Kidney (tissue), 14 donors: ENCODE results near the gene IGFALS. TPM values are rescaled to one million over a fixed set of nuclear protein-coding genes. Genes with fewer than 3 reads are reported as not detected.

Source experiments
- DNase-seq, 5 donors: peaks; one replicate each; pipeline ENCODE4 v3.0.0-alpha.2; 2013 to 2020
- FAIRE-seq: peaks from 2 replicates; lab custom pipeline; 2012; peaks lifted over from hg19 to GRCh38; lab: Jason Lieb, UNC
- H3K27ac ChIP-seq, 2 donors: one replicate each; pipeline ENCODE4 v1.7.0; 2013; ENCODE audit warnings: low read depth in 2 of 2, low read length in 2 of 2, inconsistent platforms in 1 of 2
- H3K27me3 ChIP-seq: one replicate; pipeline ENCODE4 v1.7.1; 2013; ENCODE audit warnings: low read length, inconsistent platforms; ENCODE audit not compliant: control insufficient read depth, insufficient read depth
- H3K36me3 ChIP-seq, 3 donors: one replicate each; pipeline versions ENCODE4 v1.7.0 to v1.7.1; 2013; ENCODE audit warnings: low read length in 3 of 3, control low read depth in 1 of 3, inconsistent platforms in 1 of 3; ENCODE audit not compliant: insufficient read depth in 3 of 3, control insufficient read depth in 2 of 3
- H3K4me1 ChIP-seq, 3 donors: one replicate each; pipeline versions ENCODE4 v1.7.0 to v1.7.1; 2013; ENCODE audit warnings: low read length in 3 of 3, inconsistent platforms in 1 of 3, low read depth in 1 of 3; ENCODE audit not compliant: control insufficient read depth in 2 of 3, insufficient read depth in 2 of 3
- H3K4me3 ChIP-seq, 3 donors: one replicate each; pipeline versions ENCODE4 v1.7.0 to v1.8.1; 2013; ENCODE audit warnings: low read length in 3 of 3, control low read depth in 1 of 3, inconsistent platforms in 1 of 3
- H3K9ac ChIP-seq, 3 donors: one replicate each; pipeline versions ENCODE4 v1.7.0 to v1.7.1; 2013; ENCODE audit warnings: low read length in 3 of 3, control low read depth in 1 of 3, inconsistent platforms in 1 of 3
- H3K9me3 ChIP-seq, 3 donors: one replicate each; pipeline versions ENCODE4 v1.7.0 to v1.7.1; 2013; ENCODE audit warnings: low read length in 3 of 3, control low read depth in 1 of 3, inconsistent platforms in 1 of 3; ENCODE audit not compliant: control insufficient read depth in 2 of 3, insufficient read depth in 1 of 3
- intact Hi-C: fragments of 100-400 bp; cut with DNase I; formaldehyde crosslinking; loops from one replicate; pipeline ENCODE4 v1.11.1; 2022
- polyA plus RNA-seq: library from polyadenylated mRNA; stranded (reverse); fragments of 350-450 nt; fragmentation: Illumina TruSeq; extraction: RNeasy Lipid Tissue Mini Kit (QIAGEN cat#74804); gene quantifications from one replicate; pipeline ENCODE4 v1.2.3, GENCODE V29; 2014; ENCODE audit warnings: low read depth, low replicate concordance; ENCODE audit not compliant: insufficient read depth
- total RNA-seq: library from RNA; stranded (reverse); fragmentation: NEBNext Ultra II Directional; extraction: Animal tissue kit (Norgen Biotek cat#: 25700); gene quantifications from one replicate; pipeline ENCODE4 v1.2.1, GENCODE V29; 2021
- TF ChIP-seq, protein P1 (sequence below): IDR thresholded peaks from 3 replicates; pipeline ENCODE4 v1.5.1; 2012; ENCODE audit warnings: mild to moderate bottlenecking, moderate library complexity, borderline replicate concordance; ENCODE audit not compliant: insufficient read depth; ENCODE audit errors: extremely low read depth
- donor health status: control.
- donor health status: control.
- donor health status: control.
- donor health status: control.
- donor health status: control.
- donor health status: DM: yes; HTN: yes; CAD: no.
- donor health status: Normal renal cell carcinoma (clear cell type).

The IGFALS gene
- total and polyA plus RNA-seq, 2 donors from 2014 or later, result 1.4 to 2.9 TPM

DNA sequence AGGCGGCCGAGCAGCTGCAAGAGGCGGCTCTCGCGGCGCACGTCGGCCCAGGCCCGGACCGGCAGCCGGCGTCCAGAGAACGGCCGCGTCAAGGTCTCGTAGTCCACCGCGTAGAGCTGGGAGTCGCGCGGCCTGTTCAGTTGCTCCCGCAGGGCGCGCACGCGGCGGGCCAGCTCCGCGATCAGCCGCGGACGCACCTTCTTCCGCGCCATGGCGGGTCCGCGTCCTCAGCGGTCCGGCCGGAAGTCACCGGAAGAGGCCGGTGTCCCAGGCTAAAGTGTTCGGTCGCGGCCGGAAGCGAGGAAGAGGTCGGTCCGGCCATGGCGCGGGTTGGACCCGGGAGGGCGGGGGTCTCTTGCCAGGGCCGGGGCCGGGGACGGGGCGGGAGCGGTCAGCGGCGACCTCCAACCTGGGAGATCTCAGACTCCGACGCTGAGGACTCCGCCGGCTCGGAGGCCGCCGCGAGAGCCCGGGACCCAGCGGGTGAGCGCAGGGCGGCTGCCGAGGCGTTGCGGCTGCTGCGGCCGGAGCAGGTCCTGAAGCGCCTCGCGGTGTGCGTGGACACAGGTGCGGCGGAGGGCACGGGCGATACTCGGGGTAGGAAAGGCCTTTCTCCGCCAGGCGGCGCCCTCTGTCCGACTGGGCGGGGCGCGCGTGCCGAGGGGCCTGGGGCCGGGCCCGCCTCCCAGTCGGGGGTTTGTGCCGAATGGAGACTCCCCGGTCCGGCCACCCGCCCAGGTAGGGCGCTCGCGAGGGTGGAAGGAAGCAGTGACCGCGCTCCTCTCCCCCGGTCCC lies 20.4 kb downstream of the IGFALS start, which contains the start of gene MRPS34:
TSS of gene MRPS34 (minus strand) at position 227 of the 795 bp plus-strand sequence. CDS start at position 212, 15 bp downstream.
- Histone ChIP-seq H3K27me3 (no peaks in the 10 kb centered on the region), H3K4me1 (peaks cover 0 to 24% (median 6%) of the 10 kb centered on the region in 3 donors), H3K4me3 (peak within 1 kb of the TSS; percentile 58 to 81 (median 76)), H3K9me3 (no peaks in the 10 kb centered on the region), H3K9ac (peak within 1 kb of the TSS; percentile 39 to 55 (median 55)), H3K27ac (peak within 1 kb of the TSS; percentile 85), H3K36me3 (peaks cover 0 to 4% (median 4%) of the 10 kb centered on the region in 3 donors)
- DNase-seq, result peak; percentile 88 to 95 (median 92)
- intact Hi-C loops, result no loop called here
- FAIRE-seq, result no peak
- TF ChIP-seq, protein P1, sequence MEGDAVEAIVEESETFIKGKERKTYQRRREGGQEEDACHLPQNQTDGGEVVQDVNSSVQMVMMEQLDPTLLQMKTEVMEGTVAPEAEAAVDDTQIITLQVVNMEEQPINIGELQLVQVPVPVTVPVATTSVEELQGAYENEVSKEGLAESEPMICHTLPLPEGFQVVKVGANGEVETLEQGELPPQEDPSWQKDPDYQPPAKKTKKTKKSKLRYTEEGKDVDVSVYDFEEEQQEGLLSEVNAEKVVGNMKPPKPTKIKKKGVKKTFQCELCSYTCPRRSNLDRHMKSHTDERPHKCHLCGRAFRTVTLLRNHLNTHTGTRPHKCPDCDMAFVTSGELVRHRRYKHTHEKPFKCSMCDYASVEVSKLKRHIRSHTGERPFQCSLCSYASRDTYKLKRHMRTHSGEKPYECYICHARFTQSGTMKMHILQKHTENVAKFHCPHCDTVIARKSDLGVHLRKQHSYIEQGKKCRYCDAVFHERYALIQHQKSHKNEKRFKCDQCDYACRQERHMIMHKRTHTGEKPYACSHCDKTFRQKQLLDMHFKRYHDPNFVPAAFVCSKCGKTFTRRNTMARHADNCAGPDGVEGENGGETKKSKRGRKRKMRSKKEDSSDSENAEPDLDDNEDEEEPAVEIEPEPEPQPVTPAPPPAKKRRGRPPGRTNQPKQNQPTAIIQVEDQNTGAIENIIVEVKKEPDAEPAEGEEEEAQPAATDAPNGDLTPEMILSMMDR, result peak; percentile 69

GRCh38 chr16:1772362-1772907 lies 21.1 kb downstream of the IGFALS start, which contains the start of gene EME2:
Gene EME2 (plus strand): TSS chr16:1772810. CDS start chr16:1773228, 418 bp downstream.
- H3K27me3 ChIP-seq, result no peaks in the 10 kb centered on the region
- peak within 1 kb of the TSS; percentile 85 for H3K27ac ChIP-seq
- FAIRE-seq, result no peak
- H3K4me3 ChIP-seq, result peak within 1 kb of the TSS; percentile 58 to 81 (median 76)
- intact Hi-C loops, result no loop called here
- DNase-seq, result peak in 1 of 5 donors; percentile 75
- H3K4me1 ChIP-seq, result peaks cover 0 to 24% (median 6%) of the 10 kb centered on the region in 3 donors
- H3K9me3 ChIP-seq, result no peaks in the 10 kb centered on the region
- H3K36me3 ChIP-seq, result peaks cover 0 to 4% (median 4%) of the 10 kb centered on the region in 3 donors
- TF ChIP-seq, protein P1, result no peak
- peak within 1 kb of the TSS; percentile 39 to 55 (median 55) for H3K9ac ChIP-seq

GRCh38 chr16:1771864-1772361 lies 21.6 kb downstream of the IGFALS start:
- intact Hi-C loops, result no loop called here
- Histone ChIP-seq H3K4me1 (peaks cover 0 to 24% (median 6%) of the 10 kb centered on the region in 3 donors), H3K27ac (no peak overlapping the region)

More at GRCh38 chr16:1771864-1772361, 21.6 kb downstream of the IGFALS start:
- peaks cover 0 to 5% (median 4%) of the 10 kb centered on the region in 3 donors for H3K36me3 ChIP-seq
- DNase-seq, result no peak
- no peaks in the 10 kb centered on the region for H3K9me3 ChIP-seq
- peak overlapping the region; percentile 58 to 81 (median 76) for H3K4me3 ChIP-seq
- FAIRE-seq, result no peak
- H3K27me3 ChIP-seq, result no peaks in the 10 kb centered on the region
- TF ChIP-seq, protein P1, result no peak
- H3K9ac ChIP-seq, result peak overlapping the region; percentile 22 to 55 (median 39)
